ENCODE data around the gene HELZ2. TPM values are rescaled to one million over a fixed set of nuclear protein-coding genes. Genes with fewer than 3 reads are reported as not detected.

Gene HELZ2
- total RNA-seq, 4 donors from 2014 or later: 3.5 to 41.9 (median 22.1) TPM

- TF ChIP-seq POLR2A (IDR thresholded peaks at IDR 0.05) (no peak), CTCF (IDR thresholded peaks at IDR 0.05) (no peak)
- H3K4me3 ChIP-seq: no peak overlapping the region
- no peaks in the 10 kb centered on the region for H3K27me3 ChIP-seq
- no peak for DNase-seq
- intact Hi-C loops (cut with DNase I; ENCODE audit: low total_unique reads): no loop called here
- no peaks in the 10 kb centered on the region for H3K36me3 ChIP-seq
- no peaks in the 10 kb centered on the region for H3K4me1 ChIP-seq
- H3K27ac ChIP-seq: no peak overlapping the region
- H3K9me3 ChIP-seq: no peaks in the 10 kb centered on the region
These were observed 26.9 kb downstream of the HELZ2 start for GRCh38 chr20:63546956-63547724.

DNA sequence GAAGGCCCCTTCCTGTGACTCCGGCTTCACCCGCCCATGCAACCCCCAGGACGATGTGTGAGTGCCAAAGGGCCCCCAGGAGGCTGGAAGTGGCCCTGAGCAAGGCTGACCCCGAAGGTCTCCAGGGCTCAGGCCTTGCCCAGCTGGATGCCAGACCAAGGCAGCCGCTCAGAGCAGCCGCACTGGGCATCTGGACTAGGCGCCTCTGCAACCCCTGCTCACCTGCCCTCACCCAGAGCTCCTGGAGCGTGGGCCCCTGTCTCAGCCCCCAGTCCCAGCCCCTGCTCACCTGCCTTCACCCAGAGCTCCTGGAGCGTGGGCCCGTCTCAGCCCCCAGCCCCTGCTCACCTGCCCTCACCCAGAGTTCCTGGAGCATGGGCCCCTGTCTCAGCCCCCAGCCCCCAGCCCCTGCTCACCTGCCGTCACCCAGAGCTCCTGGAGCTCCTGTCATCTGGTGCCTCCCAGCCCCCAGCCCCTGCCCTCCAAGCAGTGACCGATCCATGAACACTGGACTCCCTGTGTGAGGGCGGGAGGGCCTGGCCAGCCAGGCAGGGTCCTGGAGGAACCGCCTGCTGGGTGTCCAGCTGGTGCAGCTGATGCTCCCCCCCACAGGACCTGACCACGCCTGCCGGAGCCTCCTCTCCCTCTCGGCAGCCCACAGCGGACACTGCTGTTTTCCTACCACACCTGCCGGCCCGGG lies 27.6 kb downstream of the HELZ2 start:
- DNase-seq: no peak
- Histone ChIP-seq H3K27ac (no peak overlapping the region), H3K4me1 (no peaks in the 10 kb centered on the region), H3K36me3 (no peaks in the 10 kb centered on the region), H3K9me3 (no peaks in the 10 kb centered on the region), H3K27me3 (no peaks in the 10 kb centered on the region), H3K4me3 (no peak overlapping the region)
- intact Hi-C loops (cut with DNase I; ENCODE audit: low total_unique reads): no loop called here
- no peak for TF ChIP-seq CTCF (IDR thresholded peaks at IDR 0.05)
- no peak for TF ChIP-seq POLR2A (IDR thresholded peaks at IDR 0.05)

- no peaks in the 10 kb centered on the region for H3K4me1 ChIP-seq
- no peak for DNase-seq
- H3K9me3 ChIP-seq: no peaks in the 10 kb centered on the region
- intact Hi-C loops (cut with DNase I; ENCODE audit: low total_unique reads): no loop called here
- H3K36me3 ChIP-seq: no peaks in the 10 kb centered on the region
- H3K27ac ChIP-seq: no peak overlapping the region
- H3K4me3 ChIP-seq: no peak overlapping the region
- H3K27me3 ChIP-seq: no peaks in the 10 kb centered on the region
- no peak for TF ChIP-seq POLR2A (IDR thresholded peaks at IDR 0.05)
- no peak for TF ChIP-seq CTCF (IDR thresholded peaks at IDR 0.05)
These were observed 28.2 kb downstream of the HELZ2 start for GRCh38 chr20:63545814-63546213.

DNA sequence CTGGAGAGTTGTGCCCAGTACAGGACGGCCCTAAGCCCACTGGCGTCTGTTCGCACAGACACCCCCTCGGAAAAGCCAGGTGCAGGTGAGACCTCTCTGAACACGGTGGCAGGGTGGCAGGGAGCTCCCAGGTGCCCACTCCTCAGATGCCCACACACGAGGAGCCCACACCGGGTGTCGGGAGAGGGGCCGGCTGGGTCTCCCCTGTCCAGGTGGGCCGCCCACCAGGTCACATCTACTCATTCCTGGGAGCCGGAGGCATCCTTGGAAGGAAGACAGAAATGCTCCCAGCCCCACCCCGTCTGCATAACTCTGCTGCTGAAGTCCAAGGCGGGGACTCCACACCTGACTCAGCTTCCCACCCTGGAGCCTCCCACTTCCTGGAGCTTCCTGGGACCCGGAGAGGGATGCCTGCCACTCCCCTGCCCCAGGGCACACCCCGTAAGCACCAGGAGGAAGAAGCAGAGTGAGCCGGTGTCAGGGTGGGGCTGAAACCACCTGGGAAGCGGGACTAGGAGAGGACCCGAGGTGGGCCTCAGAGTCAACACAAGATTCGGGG lies 29.0 kb downstream of the HELZ2 start:
- H3K27me3 ChIP-seq: no peaks in the 10 kb centered on the region
- intact Hi-C loops (cut with DNase I; ENCODE audit: low total_unique reads): no loop called here
- TF ChIP-seq POLR2A (IDR thresholded peaks at IDR 0.05): no peak
- no peak for TF ChIP-seq CTCF (IDR thresholded peaks at IDR 0.05)

More for the DNA sequence above, 29.0 kb downstream of the HELZ2 start:
- Histone ChIP-seq H3K27ac (no peak overlapping the region), H3K4me1 (no peaks in the 10 kb centered on the region), H3K4me3 (no peak overlapping the region), H3K9me3 (no peaks in the 10 kb centered on the region), H3K36me3 (no peaks in the 10 kb centered on the region)
- no peak for DNase-seq
